ENCODE measurements around the gene LHX4. TPM values are rescaled to one million over a fixed set of nuclear protein-coding genes. Genes with fewer than 3 reads are reported as not detected.

The LHX4 gene
- total RNA-seq, 5 donors from 2014 or later (not counting 1 experiment from before 2014, with no cell fraction given) = 0.03 TPM; not detected in 3

GRCh38 chr1:180211156-180211859, 18.8 kb upstream of the LHX4 start:
- DNase-seq (no peak), ATAC-seq (replicated peaks in 1 of 4) (no peak)
- Mint-ChIP-seq H3K27ac (no peak overlapping the region), H3K27me3 (peaks cover 4 to 13% of the 10 kb centered on the region in 2 donors), H3K36me3 (no peaks in the 10 kb centered on the region), H3K4me3 (no peak overlapping the region), H3K4me1 (peaks cover 10 to 11% (median 11%) of the 10 kb centered on the region in 3 donors), H3K9me3 (no peaks in the 10 kb centered on the region)
- POLR2A ChIA-PET = no interaction called here
- CTCF ChIA-PET = no interaction called here
- WGBS (ENCODE audit: insufficient coverage) = 70% methylated on average over 8 of the region's 12 CpGs
- H3K27me3 ChIP-seq (replicated peaks in 1 of 2; ENCODE audit: control insufficient read depth in 2 of 2, extremely low read depth in 1 of 2, insufficient read depth in 2 of 2, low read length in 1 of 2) = peaks cover 0 to 16% of the 10 kb centered on the region in 2 experiments
- H3K4me3 ChIP-seq (ENCODE audit: control insufficient read depth in 1 of 2, extremely low read depth in 1 of 2, low read length in 1 of 2) = no peak overlapping the region
- peaks cover 3 to 10% of the 10 kb centered on the region in 2 experiments for H3K4me1 ChIP-seq (ENCODE audit: control insufficient read depth in 1 of 2, extremely low read depth in 1 of 2, insufficient read depth in 2 of 2, low read length in 2 of 2)
- no peak overlapping the region for H3K27ac ChIP-seq (ENCODE audit: low read length)
- no peaks in the 10 kb centered on the region for H3K9me3 ChIP-seq
- H3K36me3 ChIP-seq (ENCODE audit: control insufficient read depth in 2 of 2, extremely low read depth in 1 of 2, insufficient read depth in 1 of 2, low read length in 1 of 2) = no peaks in the 10 kb centered on the region

GRCh38 chr1:180211860-180212229, 18.2 kb upstream of the LHX4 start:
- Mint-ChIP-seq H3K27ac (no peak overlapping the region), H3K9me3 (no peaks in the 10 kb centered on the region), H3K4me3 (no peak overlapping the region), H3K36me3 (no peaks in the 10 kb centered on the region), H3K4me1 (peaks cover 10 to 11% (median 11%) of the 10 kb centered on the region in 3 donors), H3K27me3 (peaks cover 4 to 13% of the 10 kb centered on the region in 2 donors)
- Histone ChIP-seq H3K36me3 (ENCODE audit: control insufficient read depth in 2 of 2, extremely low read depth in 1 of 2, insufficient read depth in 1 of 2, low read length in 1 of 2) (no peaks in the 10 kb centered on the region), H3K27me3 (replicated peaks in 1 of 2; ENCODE audit: control insufficient read depth in 2 of 2, extremely low read depth in 1 of 2, insufficient read depth in 2 of 2, low read length in 1 of 2) (peaks cover 0 to 16% of the 10 kb centered on the region in 2 experiments), H3K27ac (ENCODE audit: low read length) (no peak overlapping the region), H3K4me1 (ENCODE audit: control insufficient read depth in 1 of 2, extremely low read depth in 1 of 2, insufficient read depth in 2 of 2, low read length in 2 of 2) (peaks cover 3 to 10% of the 10 kb centered on the region in 2 experiments), H3K4me3 (ENCODE audit: control insufficient read depth in 1 of 2, extremely low read depth in 1 of 2, low read length in 1 of 2) (no peak overlapping the region), H3K9me3 (no peaks in the 10 kb centered on the region)
- no peak for DNase-seq
- 94% methylated on average over 3 of the region's 8 CpGs for WGBS (ENCODE audit: insufficient coverage)
- CTCF ChIA-PET = no interaction called here
- no peak for ATAC-seq (replicated peaks in 1 of 4)
- POLR2A ChIA-PET = no interaction called here

DNA sequence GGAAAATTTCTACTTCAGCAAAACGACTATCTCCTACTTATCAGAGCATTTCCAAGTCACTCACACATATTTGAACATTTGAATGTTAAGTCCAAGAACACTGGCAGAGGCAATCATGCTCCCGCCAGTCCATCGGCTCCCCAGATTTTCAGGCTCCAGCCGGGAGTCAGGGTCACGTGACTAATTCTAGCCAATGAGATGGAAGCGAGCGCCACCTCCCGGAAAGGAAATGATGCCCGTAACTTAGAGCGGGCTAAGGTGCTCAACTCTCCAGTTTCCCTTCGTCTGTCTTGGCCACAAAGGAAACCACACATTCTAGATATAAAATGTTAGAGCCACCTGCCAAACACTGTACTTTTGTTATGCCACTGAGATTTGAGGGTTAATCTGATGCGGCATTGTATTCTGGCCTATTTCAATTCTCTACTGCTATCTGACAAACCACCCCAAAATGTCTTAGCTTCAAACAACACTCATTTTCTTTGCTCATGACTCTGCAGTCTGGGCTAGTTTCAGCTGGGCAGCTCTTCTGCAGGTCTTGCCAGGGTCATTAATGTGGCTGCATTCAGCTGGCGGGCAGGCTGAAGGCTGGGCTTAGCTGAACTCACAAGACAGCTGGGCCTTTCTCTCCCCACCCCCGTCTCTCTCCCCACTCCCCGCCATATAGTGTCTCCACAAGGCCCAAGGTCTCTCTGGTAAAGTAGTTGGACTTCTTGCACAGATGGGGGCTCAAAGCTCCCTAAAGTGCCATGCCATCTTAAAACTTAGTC, 16.5 kb upstream of the LHX4 start:
- H3K9me3 Mint-ChIP-seq = no peaks in the 10 kb centered on the region
- ChIA-PET CTCF (interaction anchor here in 1 of 2 donors (0.7 kb wide), 1 partner anchor 269 kb away, joined by 3 read pairs; no protein-coding TSS in a partner anchor), POLR2A (no interaction called here)
- Histone ChIP-seq H3K4me1 (ENCODE audit: control insufficient read depth in 1 of 2, extremely low read depth in 1 of 2, insufficient read depth in 2 of 2, low read length in 2 of 2) (peaks cover 3 to 10% of the 10 kb centered on the region in 2 experiments), H3K4me3 (ENCODE audit: control insufficient read depth in 1 of 2, extremely low read depth in 1 of 2, low read length in 1 of 2) (peak overlapping the region in 1 of 2 donors; percentile 1), H3K27ac (ENCODE audit: low read length) (no peak overlapping the region), H3K9me3 (no peaks in the 10 kb centered on the region), H3K36me3 (ENCODE audit: control insufficient read depth in 2 of 2, extremely low read depth in 1 of 2, insufficient read depth in 1 of 2, low read length in 1 of 2) (no peaks in the 10 kb centered on the region), H3K27me3 (replicated peaks in 1 of 2; ENCODE audit: control insufficient read depth in 2 of 2, extremely low read depth in 1 of 2, insufficient read depth in 2 of 2, low read length in 1 of 2) (peaks cover 0 to 10% of the 10 kb centered on the region in 2 experiments)
- peak in 17 of 35 experiments; percentile 18 to 69 (median 29) for DNase-seq
- ATAC-seq (replicated peaks in 1 of 4) = peak; percentile 48 to 58 (median 56)
- WGBS (ENCODE audit: insufficient coverage) = 25% methylated on average over 8 of the region's 15 CpGs
- peak overlapping the region; percentile 40 to 53 (median 41) for H3K4me3 Mint-ChIP-seq
- peaks cover 4 to 13% of the 10 kb centered on the region in 2 donors for H3K27me3 Mint-ChIP-seq
- H3K27ac Mint-ChIP-seq = peak overlapping the region in 1 of 2 donors; percentile 52
- no peaks in the 10 kb centered on the region for H3K36me3 Mint-ChIP-seq
- H3K4me1 Mint-ChIP-seq = peaks cover 10 to 11% (median 11%) of the 10 kb centered on the region in 3 donors

DNA sequence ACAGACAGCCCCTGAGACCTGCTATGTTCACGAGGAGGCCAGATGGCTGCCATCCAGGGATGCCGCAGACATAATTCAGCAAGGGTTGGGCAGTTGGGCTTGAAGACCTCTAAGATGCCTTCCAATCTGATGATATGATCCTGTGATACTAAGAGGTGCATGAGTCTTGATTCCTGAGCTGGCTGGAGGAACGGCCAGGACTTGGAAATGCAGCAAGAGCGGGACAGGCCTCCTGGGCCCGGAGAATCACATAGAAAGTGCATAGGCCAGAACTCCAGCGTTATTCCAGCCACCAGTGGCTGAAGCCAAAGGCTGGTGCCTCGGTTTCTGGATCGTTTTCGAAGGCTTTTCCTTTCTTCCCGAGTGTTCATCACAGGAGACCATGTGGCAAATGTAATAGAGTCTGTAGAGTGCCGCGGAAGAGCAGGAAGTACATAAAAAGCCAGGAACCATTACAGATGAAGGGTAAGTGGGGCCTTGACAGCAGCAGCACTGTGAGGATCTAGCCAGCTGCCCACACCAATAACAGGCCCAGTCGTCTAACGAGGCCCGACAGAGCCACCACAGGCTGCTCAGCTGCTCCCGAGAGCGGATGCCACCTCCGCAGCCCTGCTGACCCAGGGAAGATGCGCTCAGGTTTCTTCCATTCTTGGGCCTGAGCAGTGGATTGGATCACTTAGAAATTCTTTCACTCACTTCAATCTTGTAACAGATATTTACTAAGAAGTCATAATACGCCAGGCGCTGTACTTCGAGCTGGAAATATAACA, 14.0 kb upstream of the LHX4 start:
- Histone ChIP-seq H3K27me3 (replicated peaks in 1 of 2; ENCODE audit: control insufficient read depth in 2 of 2, extremely low read depth in 1 of 2, insufficient read depth in 2 of 2, low read length in 1 of 2) (peaks cover 0 to 12% of the 10 kb centered on the region in 2 experiments), H3K36me3 (ENCODE audit: control insufficient read depth in 2 of 2, extremely low read depth in 1 of 2, insufficient read depth in 1 of 2, low read length in 1 of 2) (no peaks in the 10 kb centered on the region), H3K4me1 (ENCODE audit: control insufficient read depth in 1 of 2, extremely low read depth in 1 of 2, insufficient read depth in 2 of 2, low read length in 2 of 2) (peaks cover 3 to 10% of the 10 kb centered on the region in 2 experiments), H3K9me3 (no peaks in the 10 kb centered on the region), H3K4me3 (ENCODE audit: control insufficient read depth in 1 of 2, extremely low read depth in 1 of 2, low read length in 1 of 2) (no peak overlapping the region), H3K27ac (ENCODE audit: low read length) (no peak overlapping the region)
- H3K9me3 Mint-ChIP-seq = no peaks in the 10 kb centered on the region
- no peaks in the 10 kb centered on the region for H3K36me3 Mint-ChIP-seq
- ChIA-PET CTCF (no interaction called here), POLR2A (no interaction called here)
- WGBS (ENCODE audit: insufficient coverage) = 95% methylated on average over 16 of the region's 22 CpGs
- no peak for ATAC-seq (replicated peaks in 1 of 4)
- peaks cover 4 to 10% of the 10 kb centered on the region in 2 donors for H3K27me3 Mint-ChIP-seq
- no peak overlapping the region for H3K27ac Mint-ChIP-seq
- DNase-seq = no peak
- H3K4me3 Mint-ChIP-seq = no peak overlapping the region
- H3K4me1 Mint-ChIP-seq = peaks cover 10 to 11% (median 11%) of the 10 kb centered on the region in 3 donors

- H3K27ac ChIP-seq (ENCODE audit: low read length) = no peak overlapping the region
- Mint-ChIP-seq H3K36me3 (no peaks in the 10 kb centered on the region), H3K9me3 (no peaks in the 10 kb centered on the region), H3K27me3 (peaks cover 2 to 4% of the 10 kb centered on the region in 2 donors), H3K4me3 (no peak overlapping the region), H3K27ac (no peak overlapping the region), H3K4me1 (peaks cover 10 to 11% (median 11%) of the 10 kb centered on the region in 3 donors)
- H3K9me3 ChIP-seq = no peaks in the 10 kb centered on the region
- 93% methylated on average over 4 of the region's 7 CpGs for WGBS (ENCODE audit: insufficient coverage)
- H3K36me3 ChIP-seq (ENCODE audit: control insufficient read depth in 2 of 2, extremely low read depth in 1 of 2, insufficient read depth in 1 of 2, low read length in 1 of 2) = no peaks in the 10 kb centered on the region
- ATAC-seq (replicated peaks in 1 of 4) (no peak), DNase-seq (no peak)
- peaks cover 3 to 10% of the 10 kb centered on the region in 2 experiments for H3K4me1 ChIP-seq (ENCODE audit: control insufficient read depth in 1 of 2, extremely low read depth in 1 of 2, insufficient read depth in 2 of 2, low read length in 2 of 2)
- H3K4me3 ChIP-seq (ENCODE audit: control insufficient read depth in 1 of 2, extremely low read depth in 1 of 2, low read length in 1 of 2) = no peak overlapping the region
- ChIA-PET POLR2A (no interaction called here), CTCF (no interaction called here)
- peaks cover 0 to 5% of the 10 kb centered on the region in 2 experiments for H3K27me3 ChIP-seq (replicated peaks in 1 of 2; ENCODE audit: control insufficient read depth in 2 of 2, extremely low read depth in 1 of 2, insufficient read depth in 2 of 2, low read length in 1 of 2)
Measured at GRCh38 chr1:180217006-180217405, 13.1 kb upstream of the LHX4 start.
